Measurements from ENCODE around the gene RHOT2. TPM values are rescaled to one million over a fixed set of nuclear protein-coding genes. Genes with fewer than 3 reads are reported as not detected.

The RHOT2 gene
- total and polyA plus RNA-seq, 9 of the 15 experiments (the other 6 are each of a cell fraction or from before 2014, with no cell fraction given): 5.0 to 373 (median 112) TPM

DNA sequence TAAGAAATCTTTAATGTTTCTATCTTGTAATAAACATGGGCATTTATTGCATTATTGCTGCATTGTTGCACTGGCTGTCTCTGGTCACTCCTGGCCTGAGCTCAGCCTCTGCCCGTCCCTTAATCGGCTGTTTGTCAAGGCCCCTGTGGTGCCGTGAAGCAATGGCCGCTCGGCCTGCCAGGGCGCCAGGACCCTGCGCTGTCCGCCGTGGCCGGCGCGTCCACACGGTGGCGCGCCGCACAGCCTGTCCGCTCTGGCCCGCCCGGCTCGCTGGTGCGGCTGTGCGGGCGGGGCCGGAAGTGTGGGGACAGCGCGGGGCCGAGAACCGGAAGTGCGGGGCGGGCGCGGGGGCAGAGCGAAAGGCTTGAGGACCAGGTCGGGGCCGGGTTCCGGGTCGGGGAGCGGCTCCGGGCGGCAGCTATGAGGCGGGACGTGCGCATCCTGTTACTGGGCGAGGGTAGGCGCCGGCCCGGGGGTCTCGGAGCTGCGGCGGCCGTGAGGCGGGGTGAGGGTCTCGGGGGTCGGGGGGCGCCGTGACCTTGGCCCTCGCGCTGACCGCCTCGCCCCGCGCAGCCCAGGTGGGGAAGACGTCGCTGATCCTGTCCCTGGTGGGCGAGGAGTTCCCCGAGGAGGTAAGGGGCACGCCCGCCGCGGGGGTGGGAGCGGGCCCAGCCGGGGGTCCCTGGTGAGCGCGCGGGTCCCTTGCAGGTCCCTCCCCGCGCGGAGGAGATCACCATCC is at the start of gene RHOT2 (continued):
- TF ChIP-seq SNRNP70 (optimal IDR thresholded peaks at IDR 0.05; ENCODE audit: low read depth, low read length) (no peak), CCNT2 (IDR thresholded peaks at IDR 0.05; ENCODE audit: borderline replicate concordance, extremely low read depth, insufficient read length, low read depth, low read length) (peak; percentile 96), TEAD1 (CRISPR knock-in tag; IDR thresholded peaks at IDR 0.05) (no peak), RB1 (IDR thresholded peaks at IDR 0.05; ENCODE audit: low read depth) (peak; percentile 100), ZNF764 (CRISPR knock-in tag; IDR thresholded peaks at IDR 0.05; ENCODE audit: low read depth) (no peak), TAL1 (IDR thresholded peaks at IDR 0.05) (no peak), ZNF75A (CRISPR knock-in tag; IDR thresholded peaks at IDR 0.05) (no peak), GABPB1 (CRISPR knock-in tag; IDR thresholded peaks at IDR 0.05) (peak; percentile 96)
- TF ChIP-seq, protein P1, sequence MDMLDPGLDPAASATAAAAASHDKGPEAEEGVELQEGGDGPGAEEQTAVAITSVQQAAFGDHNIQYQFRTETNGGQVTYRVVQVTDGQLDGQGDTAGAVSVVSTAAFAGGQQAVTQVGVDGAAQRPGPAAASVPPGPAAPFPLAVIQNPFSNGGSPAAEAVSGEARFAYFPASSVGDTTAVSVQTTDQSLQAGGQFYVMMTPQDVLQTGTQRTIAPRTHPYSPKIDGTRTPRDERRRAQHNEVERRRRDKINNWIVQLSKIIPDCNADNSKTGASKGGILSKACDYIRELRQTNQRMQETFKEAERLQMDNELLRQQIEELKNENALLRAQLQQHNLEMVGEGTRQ (CRISPR knock-in tag; IDR thresholded peaks at IDR 0.05): no peak
- TF ChIP-seq, protein P2, sequence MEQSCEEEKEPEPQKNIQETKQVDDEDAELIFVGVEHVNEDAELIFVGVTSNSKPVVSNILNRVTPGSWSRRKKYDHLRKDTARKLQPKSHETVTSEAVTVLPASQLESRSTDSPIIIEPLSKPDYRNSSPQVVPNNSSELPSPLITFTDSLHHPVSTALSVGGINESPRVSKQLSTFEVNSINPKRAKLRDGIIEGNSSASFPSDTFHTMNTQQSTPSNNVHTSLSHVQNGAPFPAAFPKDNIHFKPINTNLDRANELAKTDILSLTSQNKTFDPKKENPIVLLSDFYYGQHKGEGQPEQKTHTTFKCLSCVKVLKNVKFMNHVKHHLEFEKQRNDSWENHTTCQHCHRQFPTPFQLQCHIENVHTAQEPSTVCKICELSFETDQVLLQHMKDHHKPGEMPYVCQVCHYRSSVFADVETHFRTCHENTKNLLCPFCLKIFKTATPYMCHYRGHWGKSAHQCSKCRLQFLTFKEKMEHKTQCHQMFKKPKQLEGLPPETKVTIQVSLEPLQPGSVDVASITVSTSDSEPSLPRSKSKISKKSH (CRISPR knock-in tag; IDR thresholded peaks at IDR 0.05): no peak
- TF ChIP-seq, protein P3, sequence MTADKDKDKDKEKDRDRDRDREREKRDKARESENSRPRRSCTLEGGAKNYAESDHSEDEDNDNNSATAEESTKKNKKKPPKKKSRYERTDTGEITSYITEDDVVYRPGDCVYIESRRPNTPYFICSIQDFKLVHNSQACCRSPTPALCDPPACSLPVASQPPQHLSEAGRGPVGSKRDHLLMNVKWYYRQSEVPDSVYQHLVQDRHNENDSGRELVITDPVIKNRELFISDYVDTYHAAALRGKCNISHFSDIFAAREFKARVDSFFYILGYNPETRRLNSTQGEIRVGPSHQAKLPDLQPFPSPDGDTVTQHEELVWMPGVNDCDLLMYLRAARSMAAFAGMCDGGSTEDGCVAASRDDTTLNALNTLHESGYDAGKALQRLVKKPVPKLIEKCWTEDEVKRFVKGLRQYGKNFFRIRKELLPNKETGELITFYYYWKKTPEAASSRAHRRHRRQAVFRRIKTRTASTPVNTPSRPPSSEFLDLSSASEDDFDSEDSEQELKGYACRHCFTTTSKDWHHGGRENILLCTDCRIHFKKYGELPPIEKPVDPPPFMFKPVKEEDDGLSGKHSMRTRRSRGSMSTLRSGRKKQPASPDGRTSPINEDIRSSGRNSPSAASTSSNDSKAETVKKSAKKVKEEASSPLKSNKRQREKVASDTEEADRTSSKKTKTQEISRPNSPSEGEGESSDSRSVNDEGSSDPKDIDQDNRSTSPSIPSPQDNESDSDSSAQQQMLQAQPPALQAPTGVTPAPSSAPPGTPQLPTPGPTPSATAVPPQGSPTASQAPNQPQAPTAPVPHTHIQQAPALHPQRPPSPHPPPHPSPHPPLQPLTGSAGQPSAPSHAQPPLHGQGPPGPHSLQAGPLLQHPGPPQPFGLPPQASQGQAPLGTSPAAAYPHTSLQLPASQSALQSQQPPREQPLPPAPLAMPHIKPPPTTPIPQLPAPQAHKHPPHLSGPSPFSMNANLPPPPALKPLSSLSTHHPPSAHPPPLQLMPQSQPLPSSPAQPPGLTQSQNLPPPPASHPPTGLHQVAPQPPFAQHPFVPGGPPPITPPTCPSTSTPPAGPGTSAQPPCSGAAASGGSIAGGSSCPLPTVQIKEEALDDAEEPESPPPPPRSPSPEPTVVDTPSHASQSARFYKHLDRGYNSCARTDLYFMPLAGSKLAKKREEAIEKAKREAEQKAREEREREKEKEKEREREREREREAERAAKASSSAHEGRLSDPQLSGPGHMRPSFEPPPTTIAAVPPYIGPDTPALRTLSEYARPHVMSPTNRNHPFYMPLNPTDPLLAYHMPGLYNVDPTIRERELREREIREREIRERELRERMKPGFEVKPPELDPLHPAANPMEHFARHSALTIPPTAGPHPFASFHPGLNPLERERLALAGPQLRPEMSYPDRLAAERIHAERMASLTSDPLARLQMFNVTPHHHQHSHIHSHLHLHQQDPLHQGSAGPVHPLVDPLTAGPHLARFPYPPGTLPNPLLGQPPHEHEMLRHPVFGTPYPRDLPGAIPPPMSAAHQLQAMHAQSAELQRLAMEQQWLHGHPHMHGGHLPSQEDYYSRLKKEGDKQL (CRISPR knock-in tag; IDR thresholded peaks at IDR 0.05; ENCODE audit: borderline replicate concordance): no peak
- TF ChIP-seq, protein P4, sequence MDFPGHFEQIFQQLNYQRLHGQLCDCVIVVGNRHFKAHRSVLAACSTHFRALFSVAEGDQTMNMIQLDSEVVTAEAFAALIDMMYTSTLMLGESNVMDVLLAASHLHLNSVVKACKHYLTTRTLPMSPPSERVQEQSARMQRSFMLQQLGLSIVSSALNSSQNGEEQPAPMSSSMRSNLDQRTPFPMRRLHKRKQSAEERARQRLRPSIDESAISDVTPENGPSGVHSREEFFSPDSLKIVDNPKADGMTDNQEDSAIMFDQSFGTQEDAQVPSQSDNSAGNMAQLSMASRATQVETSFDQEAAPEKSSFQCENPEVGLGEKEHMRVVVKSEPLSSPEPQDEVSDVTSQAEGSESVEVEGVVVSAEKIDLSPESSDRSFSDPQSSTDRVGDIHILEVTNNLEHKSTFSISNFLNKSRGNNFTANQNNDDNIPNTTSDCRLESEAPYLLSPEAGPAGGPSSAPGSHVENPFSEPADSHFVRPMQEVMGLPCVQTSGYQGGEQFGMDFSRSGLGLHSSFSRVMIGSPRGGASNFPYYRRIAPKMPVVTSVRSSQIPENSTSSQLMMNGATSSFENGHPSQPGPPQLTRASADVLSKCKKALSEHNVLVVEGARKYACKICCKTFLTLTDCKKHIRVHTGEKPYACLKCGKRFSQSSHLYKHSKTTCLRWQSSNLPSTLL (IDR thresholded peaks at IDR 0.05): no peak
- TF ChIP-seq, protein P5, sequence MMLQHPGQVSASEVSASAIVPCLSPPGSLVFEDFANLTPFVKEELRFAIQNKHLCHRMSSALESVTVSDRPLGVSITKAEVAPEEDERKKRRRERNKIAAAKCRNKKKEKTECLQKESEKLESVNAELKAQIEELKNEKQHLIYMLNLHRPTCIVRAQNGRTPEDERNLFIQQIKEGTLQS (IDR thresholded peaks at IDR 0.05): no peak
- TF ChIP-seq, protein P5 (CRISPR knock-in tag; conservative IDR thresholded peaks at IDR 0.05): no peak
- TF ChIP-seq, protein P6, sequence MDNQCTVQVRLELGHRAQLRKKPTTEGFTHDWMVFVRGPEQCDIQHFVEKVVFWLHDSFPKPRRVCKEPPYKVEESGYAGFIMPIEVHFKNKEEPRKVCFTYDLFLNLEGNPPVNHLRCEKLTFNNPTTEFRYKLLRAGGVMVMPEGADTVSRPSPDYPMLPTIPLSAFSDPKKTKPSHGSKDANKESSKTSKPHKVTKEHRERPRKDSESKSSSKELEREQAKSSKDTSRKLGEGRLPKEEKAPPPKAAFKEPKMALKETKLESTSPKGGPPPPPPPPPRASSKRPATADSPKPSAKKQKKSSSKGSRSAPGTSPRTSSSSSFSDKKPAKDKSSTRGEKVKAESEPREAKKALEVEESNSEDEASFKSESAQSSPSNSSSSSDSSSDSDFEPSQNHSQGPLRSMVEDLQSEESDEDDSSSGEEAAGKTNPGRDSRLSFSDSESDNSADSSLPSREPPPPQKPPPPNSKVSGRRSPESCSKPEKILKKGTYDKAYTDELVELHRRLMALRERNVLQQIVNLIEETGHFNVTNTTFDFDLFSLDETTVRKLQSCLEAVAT (IDR thresholded peaks at IDR 0.05): no peak

All from K562 (cell line).